ENCODE data around the gene DARS1.

The DARS1 gene

DNA sequence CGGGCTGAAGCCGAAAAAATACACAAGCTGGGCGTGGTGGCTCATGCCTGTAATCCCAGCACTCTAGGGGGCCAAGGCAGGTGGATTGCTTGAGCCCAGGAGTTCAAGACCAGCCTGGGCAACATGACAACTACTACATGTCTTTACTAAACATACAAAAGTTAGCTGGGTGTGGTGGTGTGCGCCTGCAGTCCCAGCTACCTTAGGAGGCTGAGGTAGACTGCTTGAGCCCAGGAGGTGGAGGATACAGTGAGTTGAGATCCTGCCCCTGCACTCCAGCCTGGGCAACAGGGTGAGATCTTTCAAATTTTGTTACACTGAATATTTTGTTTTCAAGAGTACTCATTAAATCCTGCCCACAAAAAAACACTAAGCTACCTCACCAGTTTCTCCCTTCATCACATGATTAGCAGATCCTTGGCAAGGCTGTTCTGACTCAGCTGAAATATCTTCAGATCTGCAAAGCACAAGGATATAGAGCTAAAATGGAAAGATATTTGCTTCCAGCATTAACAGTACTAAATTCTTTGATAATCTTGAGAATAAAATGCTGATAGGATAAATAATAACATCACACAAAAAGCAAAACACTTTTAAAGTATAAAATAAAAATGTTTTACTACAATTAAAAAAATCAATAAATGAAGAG is 81.0 kb downstream of the DARS1 start:
- Histone ChIP-seq H2AFZ (ENCODE audit: low read length) (no peak overlapping the region), H3K14ac (ENCODE audit: low read length) (no peak overlapping the region), H3K4me3 (ENCODE audit: low read length in 2 of 2) (no peak overlapping the region), H3K27me3 (ENCODE audit: control insufficient read depth in 3 of 3, insufficient read depth in 3 of 3, low read depth in 1 of 3, low read length in 3 of 3) (no peaks in the 10 kb centered on the region), H3K27ac (replicated peaks; ENCODE audit: low read length) (no peak overlapping the region), H3K4me1 (ENCODE audit: control insufficient read depth in 2 of 2, insufficient read depth in 1 of 2, low read depth in 1 of 2, low read length in 2 of 2) (no peaks in the 10 kb centered on the region), H3K23ac (ENCODE audit: low read depth, low read length, poor library complexity) (no peak overlapping the region), H2BK12ac (ENCODE audit: low read length) (no peak overlapping the region), H4K91ac (ENCODE audit: low read depth, low read length, poor library complexity) (no peak overlapping the region), H4K8ac (ENCODE audit: low read depth, low read length) (no peak overlapping the region), H3K4me2 (ENCODE audit: insufficient read depth, low read length, poor library complexity, severe bottlenecking) (no peak overlapping the region), H3K9me3 (replicated peaks in 1 of 2; ENCODE audit: control insufficient read depth in 2 of 2, insufficient read depth in 1 of 2, low read depth in 1 of 2, low read length in 2 of 2) (no peaks in the 10 kb centered on the region), H2AK5ac (ENCODE audit: low read depth, low read length) (no peak overlapping the region), H3K36me3 (replicated peaks in 1 of 2; ENCODE audit: control insufficient read depth in 2 of 2, insufficient read depth in 2 of 2, low read length in 2 of 2) (peaks cover 0 to 42% of the 10 kb centered on the region in 2 donors), H3K79me1 (ENCODE audit: low read depth, low read length) (no peaks in the 10 kb centered on the region), H3K9ac (ENCODE audit: low read depth, low read length, poor library complexity) (no peak overlapping the region), H3K18ac (ENCODE audit: low read length) (no peak overlapping the region), H2BK5ac (ENCODE audit: low read length) (no peak overlapping the region), H3K4ac (ENCODE audit: low read length) (no peak overlapping the region), H2BK15ac (ENCODE audit: low read length) (no peak overlapping the region), H2BK120ac (ENCODE audit: low read depth, low read length) (no peak overlapping the region)
- DNase-seq (ENCODE audit: low spot score), result no peak
- no CpG with 5 or more reads among the region's 4 CpGs for WGBS, 2 donors (ENCODE audit: extremely low coverage in 2 of 2, insufficient read length in 2 of 2, insufficient replicate concordance in 1 of 2)

DNA sequence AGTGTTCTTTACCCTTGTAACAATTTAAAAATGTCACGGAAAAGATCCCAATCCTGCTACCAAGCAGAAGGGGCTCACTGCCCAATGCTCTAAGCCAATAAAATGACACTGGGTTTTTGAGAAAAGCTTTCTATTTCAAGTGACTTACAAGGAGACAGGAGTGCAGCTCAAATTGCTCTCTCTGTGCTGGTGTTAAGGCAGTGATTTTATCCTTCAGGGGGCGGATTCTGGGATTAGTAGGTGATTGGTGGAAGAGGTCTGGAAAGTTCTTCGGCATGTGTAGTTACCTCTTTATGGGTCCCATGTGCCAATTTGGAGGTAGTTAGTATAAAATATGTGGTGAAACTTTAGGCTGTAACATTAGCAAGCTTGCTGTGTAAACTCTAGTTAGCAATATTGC is 81.8 kb downstream of the DARS1 start:
- H3K4me2 ChIP-seq (ENCODE audit: insufficient read depth, low read length, poor library complexity, severe bottlenecking), result no peak overlapping the region
- H2BK120ac ChIP-seq (ENCODE audit: low read depth, low read length), result no peak overlapping the region
- peaks cover 0 to 36% of the 10 kb centered on the region in 2 donors for H3K36me3 ChIP-seq (replicated peaks in 1 of 2; ENCODE audit: control insufficient read depth in 2 of 2, insufficient read depth in 2 of 2, low read length in 2 of 2)
- no peak overlapping the region for H2AFZ ChIP-seq (ENCODE audit: low read length)
- no peak for DNase-seq (ENCODE audit: low spot score)
- no peak overlapping the region for H4K91ac ChIP-seq (ENCODE audit: low read depth, low read length, poor library complexity)
- no peaks in the 10 kb centered on the region for H3K4me1 ChIP-seq (ENCODE audit: control insufficient read depth in 2 of 2, insufficient read depth in 1 of 2, low read depth in 1 of 2, low read length in 2 of 2)
- H2BK12ac ChIP-seq (ENCODE audit: low read length), result no peak overlapping the region
- H3K18ac ChIP-seq (ENCODE audit: low read length), result no peak overlapping the region
- no peak overlapping the region for H2BK5ac ChIP-seq (ENCODE audit: low read length)
- H3K4me3 ChIP-seq (ENCODE audit: low read length in 2 of 2), result no peak overlapping the region
- no peak overlapping the region for H2AK5ac ChIP-seq (ENCODE audit: low read depth, low read length)
- H3K4ac ChIP-seq (ENCODE audit: low read length), result no peak overlapping the region
- WGBS, 2 donors (ENCODE audit: extremely low coverage in 2 of 2, insufficient read length in 2 of 2, insufficient replicate concordance in 1 of 2), result no CpG with 5 or more reads among the region's 3 CpGs
- no peaks in the 10 kb centered on the region for H3K79me1 ChIP-seq (ENCODE audit: low read depth, low read length)
- H2BK15ac ChIP-seq (ENCODE audit: low read length), result no peak overlapping the region
- H4K8ac ChIP-seq (ENCODE audit: low read depth, low read length), result no peak overlapping the region
- H3K14ac ChIP-seq (ENCODE audit: low read length), result no peak overlapping the region
- H3K27ac ChIP-seq (replicated peaks; ENCODE audit: low read length), result no peak overlapping the region
- H3K27me3 ChIP-seq (ENCODE audit: control insufficient read depth in 3 of 3, insufficient read depth in 3 of 3, low read depth in 1 of 3, low read length in 3 of 3), result no peaks in the 10 kb centered on the region
- H3K9ac ChIP-seq (ENCODE audit: low read depth, low read length, poor library complexity), result no peak overlapping the region
- H3K23ac ChIP-seq (ENCODE audit: low read depth, low read length, poor library complexity), result no peak overlapping the region
- no peaks in the 10 kb centered on the region for H3K9me3 ChIP-seq (replicated peaks in 1 of 2; ENCODE audit: control insufficient read depth in 2 of 2, insufficient read depth in 1 of 2, low read depth in 1 of 2, low read length in 2 of 2)

- H4K91ac ChIP-seq (ENCODE audit: low read depth, low read length, poor library complexity), result no peak overlapping the region
- H2AFZ ChIP-seq (ENCODE audit: low read length), result no peak overlapping the region
- H4K8ac ChIP-seq (ENCODE audit: low read depth, low read length), result no peak overlapping the region
- no peak overlapping the region for H3K23ac ChIP-seq (ENCODE audit: low read depth, low read length, poor library complexity)
- H2BK15ac ChIP-seq (ENCODE audit: low read length), result no peak overlapping the region
- no peak overlapping the region for H3K18ac ChIP-seq (ENCODE audit: low read length)
- H3K9me3 ChIP-seq (replicated peaks in 1 of 2; ENCODE audit: control insufficient read depth in 2 of 2, insufficient read depth in 1 of 2, low read depth in 1 of 2, low read length in 2 of 2), result no peaks in the 10 kb centered on the region
- H2BK120ac ChIP-seq (ENCODE audit: low read depth, low read length), result no peak overlapping the region
- H2BK12ac ChIP-seq (ENCODE audit: low read length), result no peak overlapping the region
- H3K79me1 ChIP-seq (ENCODE audit: low read depth, low read length), result no peaks in the 10 kb centered on the region
- no peak overlapping the region for H3K27ac ChIP-seq (replicated peaks; ENCODE audit: low read length)
- H2BK5ac ChIP-seq (ENCODE audit: low read length), result no peak overlapping the region
- no peaks in the 10 kb centered on the region for H3K4me1 ChIP-seq (ENCODE audit: control insufficient read depth in 2 of 2, insufficient read depth in 1 of 2, low read depth in 1 of 2, low read length in 2 of 2)
- no peak for DNase-seq (ENCODE audit: low spot score)
- no peak overlapping the region for H3K4ac ChIP-seq (ENCODE audit: low read length)
- no peak overlapping the region for H3K4me3 ChIP-seq (ENCODE audit: low read length in 2 of 2)
- no peak overlapping the region for H3K14ac ChIP-seq (ENCODE audit: low read length)
- no peak overlapping the region for H3K4me2 ChIP-seq (ENCODE audit: insufficient read depth, low read length, poor library complexity, severe bottlenecking)
- no peak overlapping the region for H3K9ac ChIP-seq (ENCODE audit: low read depth, low read length, poor library complexity)
- peaks cover 0 to 6% of the 10 kb centered on the region in 2 donors for H3K36me3 ChIP-seq (replicated peaks in 1 of 2; ENCODE audit: control insufficient read depth in 2 of 2, insufficient read depth in 2 of 2, low read length in 2 of 2)
- no peaks in the 10 kb centered on the region for H3K27me3 ChIP-seq (ENCODE audit: control insufficient read depth in 3 of 3, insufficient read depth in 3 of 3, low read depth in 1 of 3, low read length in 3 of 3)
- H2AK5ac ChIP-seq (ENCODE audit: low read depth, low read length), result no peak overlapping the region
- no CpG with 5 or more reads among the region's 4 CpGs for WGBS, 2 donors (ENCODE audit: extremely low coverage in 2 of 2, insufficient read length in 2 of 2, insufficient replicate concordance in 1 of 2)
These were observed 85.9 kb downstream of the DARS1 start for GRCh38 chr2:135899567-135899966.

GRCh38 chr2:135898234-135898786 is 87.1 kb downstream of the DARS1 start:
- Histone ChIP-seq H3K4ac (ENCODE audit: low read length) (no peak overlapping the region), H3K4me1 (ENCODE audit: control insufficient read depth in 2 of 2, insufficient read depth in 1 of 2, low read depth in 1 of 2, low read length in 2 of 2) (no peaks in the 10 kb centered on the region), H3K79me1 (ENCODE audit: low read depth, low read length) (no peaks in the 10 kb centered on the region), H2AK5ac (ENCODE audit: low read depth, low read length) (no peak overlapping the region), H3K4me3 (ENCODE audit: low read length in 2 of 2) (no peak overlapping the region), H3K14ac (ENCODE audit: low read length) (no peak overlapping the region), H4K91ac (ENCODE audit: low read depth, low read length, poor library complexity) (no peak overlapping the region), H3K4me2 (ENCODE audit: insufficient read depth, low read length, poor library complexity, severe bottlenecking) (no peak overlapping the region), H2BK15ac (ENCODE audit: low read length) (no peak overlapping the region), H2BK12ac (ENCODE audit: low read length) (no peak overlapping the region), H4K8ac (ENCODE audit: low read depth, low read length) (no peak overlapping the region), H2BK5ac (ENCODE audit: low read length) (no peak overlapping the region), H3K27me3 (ENCODE audit: control insufficient read depth in 3 of 3, insufficient read depth in 3 of 3, low read depth in 1 of 3, low read length in 3 of 3) (no peaks in the 10 kb centered on the region), H3K23ac (ENCODE audit: low read depth, low read length, poor library complexity) (no peak overlapping the region), H3K9me3 (replicated peaks in 1 of 2; ENCODE audit: control insufficient read depth in 2 of 2, insufficient read depth in 1 of 2, low read depth in 1 of 2, low read length in 2 of 2) (no peaks in the 10 kb centered on the region), H3K18ac (ENCODE audit: low read length) (no peak overlapping the region), H2BK120ac (ENCODE audit: low read depth, low read length) (no peak overlapping the region), H3K27ac (replicated peaks; ENCODE audit: low read length) (no peak overlapping the region), H3K36me3 (replicated peaks in 1 of 2; ENCODE audit: control insufficient read depth in 2 of 2, insufficient read depth in 2 of 2, low read length in 2 of 2) (no peaks in the 10 kb centered on the region), H3K9ac (ENCODE audit: low read depth, low read length, poor library complexity) (no peak overlapping the region), H2AFZ (ENCODE audit: low read length) (no peak overlapping the region)
- WGBS, 2 donors (ENCODE audit: extremely low coverage in 2 of 2, insufficient read length in 2 of 2, insufficient replicate concordance in 1 of 2), result no CpG with 5 or more reads among the region's 3 CpGs
- no peak for DNase-seq (ENCODE audit: low spot score)

Data from neuronal stem cell (in vitro differentiated cells).